HG03095 (cell line): ENCODE results near the gene GALNT14.
"Not testable (repeated sequence)": the region's sequence is repeated elsewhere in the genome, so short reads cannot be mapped to it uniquely, and the experiment has no call there.

Experiments used
- ATAC-seq: cut with Tn5 transposase; IDR thresholded peaks from one replicate; pipeline ENCODE4 v1.9.1; 2021; ENCODE audit warnings: moderate library complexity; ENCODE audit not compliant: unreplicated experiment

The GALNT14 gene

GRCh38 chr2:31138037-31138962 is at the start of gene GALNT14:
Gene GALNT14 (minus strand): TSS chr2:31138440. CDS start chr2:31138086, 354 bp downstream.
- no peak for ATAC-seq

- no peak for ATAC-seq
These were observed 48.9 kb upstream of the GALNT14 start for GRCh38 chr2:31187166-31187565.

GRCh38 chr2:31183973-31184372 is 45.7 kb upstream of the GALNT14 start:
- ATAC-seq = not testable (repeated sequence)

- ATAC-seq = no peak
These were observed 38.5 kb upstream of the GALNT14 start for GRCh38 chr2:31176742-31177141.

- ATAC-seq = no peak
These were observed 32.9 kb upstream of the GALNT14 start for GRCh38 chr2:31171142-31171541.

GRCh38 chr2:31170071-31170698 is 31.9 kb upstream of the GALNT14 start:
- no peak for ATAC-seq

- no peak for ATAC-seq
These were observed 30.1 kb upstream of the GALNT14 start for GRCh38 chr2:31168291-31168690.

GRCh38 chr2:31166925-31167324 is 28.7 kb upstream of the GALNT14 start:
- ATAC-seq = no peak

- no peak for ATAC-seq
These were observed 24.8 kb upstream of the GALNT14 start for GRCh38 chr2:31163011-31163539.

GRCh38 chr2:31161637-31162036 is 23.4 kb upstream of the GALNT14 start:
- no peak for ATAC-seq

- ATAC-seq = no peak
These were observed 13.3 kb upstream of the GALNT14 start for GRCh38 chr2:31151501-31151900.

- ATAC-seq = no peak
These were observed 12.0 kb upstream of the GALNT14 start for GRCh38 chr2:31150120-31150670.

GRCh38 chr2:31148514-31148913 is 10.3 kb upstream of the GALNT14 start:
- no peak for ATAC-seq

GRCh38 chr2:31147645-31148044 is 9.4 kb upstream of the GALNT14 start:
- ATAC-seq = no peak

- ATAC-seq = no peak
These were observed 3.9 kb upstream of the GALNT14 start for GRCh38 chr2:31142110-31142509.

- no peak for ATAC-seq
These were observed 3.3 kb upstream of the GALNT14 start for GRCh38 chr2:31141443-31142085.

- no peak for ATAC-seq
These were observed 1.9 kb upstream of the GALNT14 start for GRCh38 chr2:31140151-31140550.

- ATAC-seq = no peak
These were observed 1.4 kb upstream of the GALNT14 start for GRCh38 chr2:31139671-31140070.

- ATAC-seq = no peak
These were observed 816 bp downstream of the GALNT14 start for GRCh38 chr2:31137211-31138036.

GRCh38 chr2:31136732-31137131 is 1.5 kb downstream of the GALNT14 start:
- ATAC-seq = no peak
